ENCODE measurements around the gene SPTBN2. TPM values are rescaled to one million over a fixed set of nuclear protein-coding genes. Genes with fewer than 3 reads are reported as not detected.

Gene SPTBN2
- total RNA-seq, 4 donors from 2014 or later = 1.6 to 14.4 (median 8.6) TPM

GRCh38 chr11:66670816-66671215 is 58.2 kb downstream of the SPTBN2 start:
- ATAC-seq (ENCODE audit: low FRiP score) = no peak

DNA sequence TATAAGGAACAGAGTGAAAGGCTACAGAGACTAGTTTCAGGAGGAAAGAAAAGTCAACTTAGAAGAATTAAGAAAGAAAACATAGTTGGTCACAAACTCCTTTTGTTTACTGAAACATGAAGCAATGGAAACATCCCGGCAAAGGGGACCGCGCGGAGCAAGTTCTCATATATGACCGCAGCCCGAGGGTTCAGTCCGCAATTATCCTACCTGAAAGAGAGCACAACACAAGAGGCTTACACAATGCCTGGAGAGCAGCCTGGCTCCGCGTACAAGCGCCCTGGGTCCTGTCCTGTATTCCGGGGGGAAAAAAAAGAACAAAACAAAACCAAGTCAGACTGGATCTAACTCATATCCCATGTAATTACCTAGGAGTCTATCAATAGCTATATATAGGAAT is 63.6 kb downstream of the SPTBN2 start:
- TF ChIP-seq CTCF (IDR thresholded peaks at IDR 0.05) = no peak
- DNase-seq (ENCODE audit: low spot score) (no peak), ATAC-seq (ENCODE audit: low FRiP score) (no peak)

More at GRCh38 chr11:66670816-66671215, 58.2 kb downstream of the SPTBN2 start:
- no peak for DNase-seq (ENCODE audit: low spot score)
- no peak for TF ChIP-seq CTCF (IDR thresholded peaks at IDR 0.05)

DNA sequence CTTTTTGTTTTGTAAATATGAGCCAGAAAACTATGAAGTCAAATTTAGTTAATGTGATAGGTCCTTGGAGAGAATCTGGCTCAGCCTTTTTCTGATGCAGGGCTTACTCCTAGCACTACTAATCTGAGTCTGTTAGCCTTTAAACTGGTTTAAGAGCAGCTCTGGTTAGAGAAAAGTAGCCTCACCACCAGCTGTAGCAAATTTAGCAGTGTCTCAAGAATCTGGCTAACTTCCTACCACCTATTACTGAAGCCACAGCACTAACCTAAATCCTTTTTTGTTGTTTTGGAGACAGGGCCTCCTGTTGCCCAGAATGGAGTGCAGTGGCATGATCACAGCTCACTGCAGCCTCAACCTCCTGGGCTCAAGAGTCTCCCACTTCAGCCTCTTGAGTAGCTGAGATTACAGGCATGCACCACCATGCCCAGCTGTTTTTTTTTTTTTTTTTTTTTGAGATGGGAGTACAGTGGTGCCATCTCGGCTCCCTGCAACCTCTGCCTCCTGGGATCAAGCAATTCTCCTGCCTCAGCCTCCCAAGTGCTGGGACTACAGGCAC is 65.2 kb downstream of the SPTBN2 start:
- DNase-seq (ENCODE audit: low spot score) (no peak), ATAC-seq (ENCODE audit: low FRiP score) (no peak)
- TF ChIP-seq CTCF (IDR thresholded peaks at IDR 0.05) = no peak

DNA sequence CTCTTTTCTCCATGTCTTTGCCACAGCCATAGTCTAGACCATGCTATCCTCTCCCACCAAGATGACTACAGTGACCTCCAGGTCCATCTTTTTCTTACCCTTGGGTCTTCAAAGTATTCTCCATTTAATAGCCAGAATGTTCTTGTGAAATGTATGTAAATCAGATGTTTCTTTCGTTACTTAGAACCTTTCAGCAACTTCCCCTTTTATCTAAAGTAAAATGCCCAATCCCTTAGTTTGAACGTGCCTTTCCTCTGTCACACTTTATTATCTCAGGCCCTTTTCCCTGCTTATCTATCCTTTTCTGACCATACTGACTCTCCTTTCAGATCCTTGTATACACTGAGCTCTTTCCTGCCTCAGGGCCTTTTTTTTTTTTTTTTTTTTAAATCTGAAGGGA is 69.3 kb downstream of the SPTBN2 start:
- no peak for TF ChIP-seq CTCF (IDR thresholded peaks at IDR 0.05)
- DNase-seq (ENCODE audit: low spot score) (no peak), ATAC-seq (ENCODE audit: low FRiP score) (no peak)

GRCh38 chr11:66653123-66653522 is 75.9 kb downstream of the SPTBN2 start:
- DNase-seq (ENCODE audit: low spot score) = no peak
- no peak for TF ChIP-seq CTCF (IDR thresholded peaks at IDR 0.05)
- ATAC-seq (ENCODE audit: low FRiP score) = no peak

DNA sequence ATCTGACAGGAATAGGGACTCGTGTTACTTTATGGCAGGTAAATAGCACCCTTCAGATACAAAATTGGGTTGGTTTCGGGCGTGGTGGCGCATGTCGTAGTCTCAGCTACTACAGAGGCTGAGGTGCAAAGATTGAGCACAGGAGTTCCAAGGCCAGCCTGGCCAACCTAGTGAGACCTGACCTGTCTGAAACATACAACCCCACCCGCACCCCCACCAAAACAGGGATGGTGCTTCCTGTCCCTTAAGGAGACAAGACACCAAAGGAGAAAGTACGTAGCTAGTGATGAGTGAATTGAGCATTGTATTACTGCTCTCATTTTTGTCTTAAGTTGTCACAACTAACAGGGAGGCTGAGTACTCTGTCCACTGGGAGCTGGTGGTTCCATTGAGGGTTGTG is 76.4 kb downstream of the SPTBN2 start:
- no peak for ATAC-seq (ENCODE audit: low FRiP score)
- no peak for TF ChIP-seq CTCF (IDR thresholded peaks at IDR 0.05)
- no peak for DNase-seq (ENCODE audit: low spot score)

DNA sequence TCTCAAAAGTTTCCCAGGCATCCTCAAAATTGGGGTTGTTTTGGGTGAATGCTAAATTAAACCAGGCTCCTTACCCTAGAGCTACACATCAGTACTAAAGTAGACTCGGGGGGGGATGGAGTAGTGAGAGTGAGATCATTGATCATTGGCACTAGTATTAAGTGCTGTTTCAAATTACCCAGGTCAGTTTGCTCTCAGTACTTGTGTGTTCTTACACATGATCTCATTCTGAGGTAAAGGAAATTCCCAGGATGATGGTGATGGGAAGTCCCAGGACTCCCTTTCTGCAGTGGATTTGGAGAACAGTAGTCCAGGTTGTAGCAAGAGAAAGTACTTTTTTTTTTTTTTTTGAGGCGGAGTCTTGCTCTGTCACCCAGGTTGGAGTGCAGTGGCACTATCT is 78.0 kb downstream of the SPTBN2 start:
- no peak for TF ChIP-seq CTCF (IDR thresholded peaks at IDR 0.05)
- DNase-seq (ENCODE audit: low spot score) (no peak), ATAC-seq (ENCODE audit: low FRiP score) (no peak)

All from omental fat pad (tissue), 4 donors.